Liver (tissue), 9 donors: ENCODE measurements around the gene SYF2. TPM values are rescaled to one million over a fixed set of nuclear protein-coding genes. Genes with fewer than 3 reads are reported as not detected.

Experiments used
- DNase-seq: peaks from one replicate; pipeline ENCODE4 v3.0.0-alpha.2; 2017; ENCODE audit warnings: low spot score
- H3K27ac ChIP-seq, 2 donors: one replicate each; pipeline ENCODE4 v1.7.0; 2013; ENCODE audit warnings: inconsistent platforms in 2 of 2, low read length in 2 of 2, control low read depth in 1 of 2, low read depth in 1 of 2, mild to moderate bottlenecking in 1 of 2
- H3K27me3 ChIP-seq, 4 donors: one replicate each; pipeline versions ENCODE4 v1.6.1 to v1.7.0; 2013; ENCODE audit warnings: low read length in 3 of 4, inconsistent platforms in 1 of 4, mild to moderate bottlenecking in 1 of 4, moderate library complexity in 1 of 4; ENCODE audit not compliant: control insufficient read depth in 4 of 4, insufficient read depth in 4 of 4
- H3K36me3 ChIP-seq, 4 donors: one replicate each; pipeline versions ENCODE4 v1.6.1 to v1.7.0; 2013; ENCODE audit warnings: low read length in 3 of 4, mild to moderate bottlenecking in 3 of 4, low read depth in 1 of 4, moderate library complexity in 1 of 4; ENCODE audit not compliant: control insufficient read depth in 4 of 4, insufficient read depth in 3 of 4
- H3K4me1 ChIP-seq, 4 donors: one replicate each; pipeline versions ENCODE4 v1.6.1 to v1.7.0; 2013; ENCODE audit warnings: low read length in 3 of 4, mild to moderate bottlenecking in 3 of 4, moderate library complexity in 1 of 4; ENCODE audit not compliant: control insufficient read depth in 4 of 4, insufficient read depth in 4 of 4
- H3K4me3 ChIP-seq, 3 donors: one replicate each; pipeline versions ENCODE4 v1.6.1 to v1.7.0; 2013; ENCODE audit warnings: low read length in 3 of 3, control low read depth in 1 of 3, low read depth in 1 of 3, mild to moderate bottlenecking in 1 of 3
- H3K9ac ChIP-seq, 2 donors: one replicate each; pipeline ENCODE4 v1.7.0; 2013; ENCODE audit warnings: low read length in 2 of 2, mild to moderate bottlenecking in 2 of 2, moderate library complexity in 2 of 2, control low read depth in 1 of 2, low read depth in 1 of 2
- H3K9me3 ChIP-seq, 4 donors: one replicate each; pipeline versions ENCODE4 v1.6.1 to v1.7.0; 2013; ENCODE audit warnings: low read length in 3 of 4; ENCODE audit not compliant: control insufficient read depth in 4 of 4
- FOXA1 ChIP-seq: IDR thresholded peaks from 2 replicates; pipeline ENCODE4 v1.6.1; 2016; ENCODE audit warnings: antibody characterized with exemption
- FOXA2 ChIP-seq: IDR thresholded peaks from 2 replicates; pipeline ENCODE4 v1.6.1; 2016; ENCODE audit warnings: antibody characterized with exemption
- GABPA ChIP-seq, 2 donors: IDR thresholded peaks in 1 of 2; conservative IDR thresholded peaks in 1 of 2; 2 replicates each; pipeline ENCODE4 v1.6.1; 2016; ENCODE audit warnings: antibody characterized with exemption in 2 of 2, mild to moderate bottlenecking in 1 of 2, moderate library complexity in 1 of 2
- HNF4A ChIP-seq, 2 donors: conservative IDR thresholded peaks; 2 replicates each; pipeline ENCODE4 v1.6.1; 2016; ENCODE audit warnings: antibody characterized with exemption in 2 of 2, mild to moderate bottlenecking in 2 of 2
- HNF4G ChIP-seq: IDR thresholded peaks from 2 replicates; pipeline ENCODE4 v1.6.1; 2016; ENCODE audit warnings: antibody characterized with exemption
- JUND ChIP-seq, 2 donors: IDR thresholded peaks; 2 replicates each; pipeline ENCODE4 v1.6.1; 2016; ENCODE audit warnings: antibody characterized with exemption in 2 of 2
- SP1 ChIP-seq: IDR thresholded peaks from 2 replicates; pipeline ENCODE4 v1.6.1; 2018; ENCODE audit warnings: antibody characterized with exemption, mild to moderate bottlenecking
- TAF1 ChIP-seq: conservative IDR thresholded peaks from 2 replicates; pipeline ENCODE4 v1.6.1; 2016; ENCODE audit warnings: antibody characterized with exemption, mild to moderate bottlenecking
- WGBS: extraction: QIAGEN DNeasy Blood & Tissue Kit; methylation state at CpG from one replicate; pipeline ENCODE4 v1.1.7; 2013; 5-methylcytosine and 5-hydroxymethylcytosine counted together
- polyA plus RNA-seq, 2 donors: library from polyadenylated mRNA; stranded (reverse) in 1 of 2; unstranded in 1 of 2; fragments of 200-250 nt in 1 of 2; fragments of >200 nt in 1 of 2; fragmentation: Nextera tagmentation in 1 of 2; extraction: Ambion mirVana in 1 of 2; gene quantifications; one replicate each; pipeline versions ENCODE4 v1.2.1 to v1.2.3, GENCODE V29; 2013 to 2015
- total RNA-seq, 2 donors: library from RNA; depleted of rRNA; stranded (reverse); fragments of >200 nt; gene quantifications; one replicate each; pipeline ENCODE4 v1.2.3, GENCODE V29; 2014
- TF ChIP-seq, protein P1 (sequence below): IDR thresholded peaks from 2 replicates; pipeline ENCODE4 v1.6.1; 2016; ENCODE audit warnings: antibody characterized with exemption
- TF ChIP-seq, protein P2 (sequence below): fragments of 150-350 bp; IDR thresholded peaks from 2 replicates; pipeline ENCODE4 v1.5.1; 2017; ENCODE audit warnings: improper control_type of control experiment, low read depth, low read length; ENCODE audit not compliant: missing input control
- donor health status: healthy.
- donor health status: healthy.
- donor health status: healthy.
- donor health status: healthy.
- donor health status: healthy.

SYF2 gene
- total and polyA plus RNA-seq, 4 donors = 12.0 to 24.0 (median 15.2) TPM

DNA sequence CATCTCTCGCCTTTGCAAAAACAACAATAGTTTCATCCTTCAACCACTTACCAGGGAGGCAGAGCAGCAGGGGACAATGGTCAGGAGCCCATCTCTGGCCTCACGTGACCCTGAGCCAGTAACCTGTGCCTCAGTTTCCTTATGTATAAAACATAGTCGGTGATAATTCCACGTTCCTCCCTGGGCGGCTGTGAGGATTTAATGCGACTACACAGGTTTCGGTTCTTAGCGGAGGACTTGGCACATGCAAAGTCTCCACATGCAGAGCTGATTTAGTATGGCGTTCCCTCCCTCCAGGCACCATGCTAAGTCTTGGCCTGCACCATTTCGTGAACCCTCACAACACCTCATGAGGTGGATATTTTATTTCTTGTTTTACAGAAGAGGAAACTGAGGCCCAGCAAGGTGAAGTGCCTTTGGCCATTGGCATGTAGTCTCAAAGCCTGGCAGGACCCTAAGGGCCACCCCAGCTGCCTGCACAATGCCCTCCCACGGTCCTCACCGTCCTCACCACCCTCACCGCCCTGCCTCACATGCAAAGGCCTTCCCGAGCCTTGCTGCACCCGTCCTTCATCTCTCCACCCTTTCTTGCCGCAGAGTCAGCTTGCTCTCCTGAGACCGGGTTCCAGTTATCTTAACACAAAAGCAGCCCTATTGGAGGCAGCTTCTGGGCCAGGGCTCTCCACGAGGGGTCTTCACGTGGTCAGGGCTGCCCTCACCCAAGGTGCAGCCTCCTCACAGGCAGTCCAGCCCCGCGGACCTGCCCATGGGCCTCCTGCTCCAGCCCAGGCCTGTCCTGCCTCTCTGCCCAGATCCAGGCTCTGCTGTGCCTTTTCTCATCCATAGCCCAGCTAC, 48.9 kb downstream of the SYF2 start (continued):
- TF ChIP-seq, protein P1, sequence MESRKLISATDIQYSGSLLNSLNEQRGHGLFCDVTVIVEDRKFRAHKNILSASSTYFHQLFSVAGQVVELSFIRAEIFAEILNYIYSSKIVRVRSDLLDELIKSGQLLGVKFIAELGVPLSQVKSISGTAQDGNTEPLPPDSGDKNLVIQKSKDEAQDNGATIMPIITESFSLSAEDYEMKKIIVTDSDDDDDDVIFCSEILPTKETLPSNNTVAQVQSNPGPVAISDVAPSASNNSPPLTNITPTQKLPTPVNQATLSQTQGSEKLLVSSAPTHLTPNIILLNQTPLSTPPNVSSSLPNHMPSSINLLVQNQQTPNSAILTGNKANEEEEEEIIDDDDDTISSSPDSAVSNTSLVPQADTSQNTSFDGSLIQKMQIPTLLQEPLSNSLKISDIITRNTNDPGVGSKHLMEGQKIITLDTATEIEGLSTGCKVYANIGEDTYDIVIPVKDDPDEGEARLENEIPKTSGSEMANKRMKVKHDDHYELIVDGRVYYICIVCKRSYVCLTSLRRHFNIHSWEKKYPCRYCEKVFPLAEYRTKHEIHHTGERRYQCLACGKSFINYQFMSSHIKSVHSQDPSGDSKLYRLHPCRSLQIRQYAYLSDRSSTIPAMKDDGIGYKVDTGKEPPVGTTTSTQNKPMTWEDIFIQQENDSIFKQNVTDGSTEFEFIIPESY = no peak
- TF ChIP-seq JUND (IDR thresholded peaks at IDR 0.05) (no peak), FOXA1 (no peak), HNF4G (no peak), TAF1 (no peak)
- TF ChIP-seq, protein P2, sequence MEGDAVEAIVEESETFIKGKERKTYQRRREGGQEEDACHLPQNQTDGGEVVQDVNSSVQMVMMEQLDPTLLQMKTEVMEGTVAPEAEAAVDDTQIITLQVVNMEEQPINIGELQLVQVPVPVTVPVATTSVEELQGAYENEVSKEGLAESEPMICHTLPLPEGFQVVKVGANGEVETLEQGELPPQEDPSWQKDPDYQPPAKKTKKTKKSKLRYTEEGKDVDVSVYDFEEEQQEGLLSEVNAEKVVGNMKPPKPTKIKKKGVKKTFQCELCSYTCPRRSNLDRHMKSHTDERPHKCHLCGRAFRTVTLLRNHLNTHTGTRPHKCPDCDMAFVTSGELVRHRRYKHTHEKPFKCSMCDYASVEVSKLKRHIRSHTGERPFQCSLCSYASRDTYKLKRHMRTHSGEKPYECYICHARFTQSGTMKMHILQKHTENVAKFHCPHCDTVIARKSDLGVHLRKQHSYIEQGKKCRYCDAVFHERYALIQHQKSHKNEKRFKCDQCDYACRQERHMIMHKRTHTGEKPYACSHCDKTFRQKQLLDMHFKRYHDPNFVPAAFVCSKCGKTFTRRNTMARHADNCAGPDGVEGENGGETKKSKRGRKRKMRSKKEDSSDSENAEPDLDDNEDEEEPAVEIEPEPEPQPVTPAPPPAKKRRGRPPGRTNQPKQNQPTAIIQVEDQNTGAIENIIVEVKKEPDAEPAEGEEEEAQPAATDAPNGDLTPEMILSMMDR = no peak

DNA sequence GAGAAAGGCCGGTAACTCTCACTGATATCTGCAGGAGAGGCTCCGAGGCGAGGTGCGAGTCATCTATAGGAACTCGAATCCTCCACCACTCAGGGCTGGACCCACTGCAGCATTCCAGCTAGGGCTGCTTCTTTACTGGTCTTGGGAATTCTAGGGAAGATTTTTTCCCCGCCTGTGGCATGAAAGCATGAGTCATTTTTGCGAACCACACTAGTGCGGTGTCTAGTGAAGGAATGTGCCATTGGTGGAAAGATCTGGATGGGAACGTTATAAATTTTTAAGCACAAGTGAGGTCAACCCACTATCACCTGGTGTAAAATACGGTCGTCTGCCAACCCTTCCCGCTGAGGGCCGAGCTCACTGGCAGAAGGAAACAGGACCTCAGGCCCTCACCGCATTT, 49.7 kb downstream of the SYF2 start:
- no peak for DNase-seq

DNA sequence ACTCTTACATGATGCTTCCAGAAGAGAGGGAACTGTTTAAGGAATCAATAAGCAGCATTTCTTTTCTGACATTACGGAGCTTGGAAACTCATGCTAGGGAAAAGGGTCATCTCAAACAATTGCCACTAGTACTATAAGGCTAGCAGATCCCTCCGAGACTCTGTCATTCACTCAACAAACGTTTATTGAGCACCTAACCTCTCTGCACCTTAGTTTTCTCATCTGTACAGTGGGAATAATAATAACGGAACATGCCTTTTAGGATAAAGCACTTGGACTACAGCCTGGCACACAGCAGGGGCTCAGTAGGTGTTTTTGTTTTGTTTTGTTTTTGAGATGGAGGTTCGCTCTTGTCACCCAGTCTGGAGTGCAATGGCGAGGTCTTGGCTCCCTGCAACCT, 51.3 kb downstream of the SYF2 start:
- Histone ChIP-seq H3K4me3 (no peak overlapping the region), H3K27me3 (no peaks in the 10 kb centered on the region), H3K9ac (no peak overlapping the region), H3K9me3 (no peaks in the 10 kb centered on the region), H3K36me3 (no peaks in the 10 kb centered on the region), H3K27ac (no peak overlapping the region), H3K4me1 (no peaks in the 10 kb centered on the region)
- TF ChIP-seq GABPA (IDR thresholded peaks at IDR 0.05 in 1 of 2, conservative IDR thresholded peaks at IDR 0.05 in 1 of 2) (no peak), HNF4A (conservative IDR thresholded peaks at IDR 0.05) (no peak), FOXA2 (no peak), HNF4G (no peak)
- TF ChIP-seq, protein P2 = no peak
- DNase-seq = no peak
- WGBS = 88% methylated on average over 6 of the region's 6 CpGs

More for the DNA sequence above, 49.7 kb downstream of the SYF2 start:
- WGBS = 92% methylated on average over 14 of the region's 14 CpGs
- no peaks in the 10 kb centered on the region for H3K4me1 ChIP-seq
- H3K27me3 ChIP-seq = no peaks in the 10 kb centered on the region
- H3K4me3 ChIP-seq = no peak overlapping the region
- H3K9me3 ChIP-seq = no peaks in the 10 kb centered on the region
- H3K27ac ChIP-seq = no peak overlapping the region
- H3K36me3 ChIP-seq = no peaks in the 10 kb centered on the region
- no peak overlapping the region for H3K9ac ChIP-seq
- TF ChIP-seq SP1 = no peak
- TF ChIP-seq GABPA (IDR thresholded peaks at IDR 0.05 in 1 of 2, conservative IDR thresholded peaks at IDR 0.05 in 1 of 2) = no peak
